A673 (cell line): ENCODE data around the gene MYO7A.

Experiments
- CTCF ChIP-seq: fragments of 300-800, 200-600 bp; sonication (generic); conservative IDR thresholded peaks from 2 replicates; pipeline ENCODE4 v1.5.1; 2017; ENCODE audit warnings: low read depth, mild to moderate bottlenecking, antibody characterized with exemption, low read length, moderate library complexity, mixed read lengths
- EZH2 ChIP-seq: fragments of 200-600 bp; sonication (generic); IDR thresholded peaks from 2 replicates; pipeline ENCODE4 v1.6.1; 2017; ENCODE audit warnings: borderline replicate concordance, low read depth, mild to moderate bottlenecking, mixed read lengths, antibody characterized with exemption, low read length; ENCODE audit not compliant: poor library complexity, severe bottlenecking

GRCh38 chr11:77143405-77144020 lies 15.5 kb downstream of the MYO7A start:
- TF ChIP-seq CTCF (no peak), EZH2 (no peak)
